ENCODE data around the gene ZNF282. TPM values are rescaled to one million over a fixed set of nuclear protein-coding genes. Genes with fewer than 3 reads are reported as not detected.

ZNF282 gene
- total RNA-seq, 1 donor from 2014 or later, result 31.3 TPM

- no peak for DNase-seq
Measured at GRCh38 chr7:149194799-149195179, 557 bp upstream of the ZNF282 start.

GRCh38 chr7:149196151-149196704 lies 882 bp downstream of the ZNF282 start:
- DNase-seq, result peak; percentile 34

GRCh38 chr7:149196705-149197171 lies 1.4 kb downstream of the ZNF282 start:
- peak; percentile 38 for DNase-seq

GRCh38 chr7:149197675-149198074 lies 2.3 kb downstream of the ZNF282 start:
- no peak for DNase-seq

- DNase-seq, result no peak
Measured at GRCh38 chr7:149198161-149198816, 2.9 kb downstream of the ZNF282 start.

- DNase-seq, result peak; percentile 56
Measured at GRCh38 chr7:149199234-149199995, 4.1 kb downstream of the ZNF282 start.

- DNase-seq, result no peak
Measured at GRCh38 chr7:149202831-149203231, 7.5 kb downstream of the ZNF282 start.

GRCh38 chr7:149205690-149206381 lies 10.5 kb downstream of the ZNF282 start:
- DNase-seq, result no peak

GRCh38 chr7:149207324-149208035 lies 12.1 kb downstream of the ZNF282 start:
- no peak for DNase-seq

- peak; percentile 83 for DNase-seq
Measured at GRCh38 chr7:149209518-149210269, 14.3 kb downstream of the ZNF282 start.

- no peak for DNase-seq
Measured at GRCh38 chr7:149210551-149210950, 15.2 kb downstream of the ZNF282 start.

- no peak for DNase-seq
Measured at GRCh38 chr7:149214020-149214720, 18.8 kb downstream of the ZNF282 start.

- no peak for DNase-seq
Measured at GRCh38 chr7:149216402-149216801, 21.1 kb downstream of the ZNF282 start.

- DNase-seq, result peak; percentile 80
Measured at GRCh38 chr7:149217570-149217969, 22.2 kb downstream of the ZNF282 start.

- DNase-seq, result peak; percentile 58
Measured at GRCh38 chr7:149218469-149219420, 23.4 kb downstream of the ZNF282 start.

GRCh38 chr7:149220534-149220933 lies 25.2 kb downstream of the ZNF282 start:
- DNase-seq, result peak; percentile 55

GRCh38 chr7:149223176-149223575 lies 27.8 kb downstream of the ZNF282 start:
- DNase-seq, result no peak

- no peak for DNase-seq
Measured at GRCh38 chr7:149223761-149224160, 28.4 kb downstream of the ZNF282 start.

GRCh38 chr7:149224352-149224751 lies 29.0 kb downstream of the ZNF282 start:
- no peak for DNase-seq

- no peak for DNase-seq
Measured at GRCh38 chr7:149225106-149225505, 29.8 kb downstream of the ZNF282 start.
